ENCODE results near the gene NCOR2. TPM values are rescaled to one million over a fixed set of nuclear protein-coding genes. Genes with fewer than 3 reads are reported as not detected.

The NCOR2 gene
- total RNA-seq, 3 donors from 2014 or later (not counting 1 experiment from before 2014, with no cell fraction given) = 109 to 126 (median 125) TPM

DNA sequence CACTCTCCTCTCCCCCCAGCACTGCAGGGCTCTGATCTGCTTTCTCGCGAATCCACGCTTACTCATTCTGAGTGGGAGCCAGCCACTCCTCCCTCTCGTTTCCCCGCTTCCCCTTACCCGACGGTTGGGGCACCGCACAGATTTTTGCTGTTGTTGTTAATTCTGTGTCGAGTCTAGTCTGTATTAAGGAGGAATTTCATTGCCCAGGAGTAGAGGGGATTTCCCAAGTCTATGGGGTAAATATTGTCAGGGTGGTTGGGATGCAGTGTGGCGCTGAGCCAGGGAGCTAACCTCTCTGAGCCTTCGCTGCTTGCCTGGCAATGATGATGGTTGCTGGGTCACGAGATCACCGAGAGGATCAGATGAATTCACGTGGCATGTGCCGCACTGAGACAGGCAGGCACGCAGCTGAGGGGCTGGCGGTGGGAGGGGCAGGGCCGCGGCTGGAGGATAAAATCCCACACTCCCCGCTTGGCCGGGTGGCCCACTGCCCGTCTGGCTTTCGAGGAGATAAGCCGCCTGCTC, 18.5 kb downstream of the NCOR2 start:
- no peaks in the 10 kb centered on the region for H3K27me3 Mint-ChIP-seq (ENCODE audit: low read depth in 2 of 2)
- H3K27ac Mint-ChIP-seq = peak overlapping the region in 1 of 2 donors; percentile 21
- no peak for DNase-seq

GRCh38 chr12:124547626-124548025, 19.8 kb downstream of the NCOR2 start:
- peaks cover 68% of the 10 kb centered on the region for H3K4me1 ChIP-seq (ENCODE audit: control insufficient read depth, insufficient read depth, low read length)
- no peak overlapping the region for H3K27ac ChIP-seq (ENCODE audit: low read length)
- no peaks in the 10 kb centered on the region for H3K36me3 ChIP-seq (ENCODE audit: control insufficient read depth, insufficient read depth, low read length)
- 97% methylated on average over 3 of the region's 3 CpGs for WGBS (ENCODE audit: insufficient coverage)
- intact Hi-C loops (cut with micrococcal nuclease) = no loop called here
- H3K4me3 ChIP-seq (ENCODE audit: low read length) = no peak overlapping the region
- H3K27ac Mint-ChIP-seq = no peak overlapping the region
- TF ChIP-seq CTCF (IDR thresholded peaks at IDR 0.05) = no peak
- H3K9me3 Mint-ChIP-seq = no peaks in the 10 kb centered on the region
- no peaks in the 10 kb centered on the region for H3K36me3 Mint-ChIP-seq
- H3K9me3 ChIP-seq (ENCODE audit: control insufficient read depth, insufficient read depth, low read length) = no peaks in the 10 kb centered on the region
- no peaks in the 10 kb centered on the region for H3K27me3 ChIP-seq (ENCODE audit: control insufficient read depth, insufficient read depth, low read length)
- ATAC-seq (no peak), DNase-seq (no peak)
- H3K4me1 Mint-ChIP-seq = peaks cover 35 to 59% of the 10 kb centered on the region in 2 donors
- H3K4me3 Mint-ChIP-seq = no peak overlapping the region
- no peaks in the 10 kb centered on the region for H3K27me3 Mint-ChIP-seq (ENCODE audit: low read depth in 2 of 2)

More for the DNA sequence above, 18.5 kb downstream of the NCOR2 start:
- Histone ChIP-seq H3K36me3 (ENCODE audit: control insufficient read depth, insufficient read depth, low read length) (no peaks in the 10 kb centered on the region), H3K27me3 (ENCODE audit: control insufficient read depth, insufficient read depth, low read length) (no peaks in the 10 kb centered on the region), H3K4me3 (ENCODE audit: low read length) (no peak overlapping the region), H3K9me3 (ENCODE audit: control insufficient read depth, insufficient read depth, low read length) (no peaks in the 10 kb centered on the region), H3K4me1 (ENCODE audit: control insufficient read depth, insufficient read depth, low read length) (peaks cover 61% of the 10 kb centered on the region), H3K27ac (ENCODE audit: low read length) (no peak overlapping the region)
- intact Hi-C loops (cut with micrococcal nuclease) = no loop called here
- Mint-ChIP-seq H3K4me1 (peaks cover 35 to 63% of the 10 kb centered on the region in 2 donors), H3K4me3 (no peak overlapping the region), H3K9me3 (no peaks in the 10 kb centered on the region), H3K36me3 (no peaks in the 10 kb centered on the region)
- TF ChIP-seq CTCF (IDR thresholded peaks at IDR 0.05) = no peak
- WGBS (ENCODE audit: insufficient coverage) = 76% methylated on average over 24 of the region's 24 CpGs
- no peak for ATAC-seq

DNA sequence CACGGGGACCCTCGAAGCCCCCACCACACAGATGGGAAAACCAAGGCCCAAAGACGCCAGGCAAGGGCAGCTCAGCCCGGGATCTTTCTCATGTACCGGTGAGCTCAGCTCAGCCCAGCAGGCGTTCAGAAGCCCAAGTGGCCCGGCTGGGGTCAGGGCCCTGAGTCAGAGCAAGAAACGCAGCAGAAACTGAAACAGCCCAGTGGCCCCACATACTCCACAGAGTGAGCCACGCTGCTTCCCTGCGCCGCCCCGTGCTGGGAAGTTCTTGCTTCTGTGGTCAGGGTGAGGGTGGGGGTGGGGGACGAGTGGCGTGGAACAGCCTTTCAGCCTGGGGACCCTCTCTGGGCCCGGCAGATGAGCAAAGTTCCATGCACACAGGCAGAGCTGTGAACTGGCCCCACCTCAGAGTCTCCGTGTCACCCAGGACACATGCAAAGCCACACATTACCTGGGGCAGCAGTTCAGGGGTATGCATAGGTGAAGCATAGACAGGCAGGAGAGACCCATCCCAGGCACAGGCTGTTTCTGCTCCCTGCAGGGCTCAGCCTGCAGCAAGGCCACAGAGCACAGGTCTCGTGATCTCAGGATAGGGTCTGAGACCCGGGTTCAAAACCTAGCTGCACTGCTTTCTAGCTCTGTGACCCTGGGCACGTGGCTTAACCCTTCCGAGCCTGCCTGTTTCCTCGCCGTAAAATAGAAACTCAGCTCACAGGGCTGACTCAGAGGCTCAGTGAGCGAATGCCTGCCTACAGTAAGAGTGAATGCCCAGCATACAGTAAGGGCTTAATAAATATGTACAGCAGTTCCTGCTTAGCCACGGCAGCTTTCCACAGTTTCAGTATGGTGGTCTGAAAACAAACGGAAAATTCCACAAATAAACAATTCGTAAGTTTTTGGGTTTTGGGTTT, 21.6 kb downstream of the NCOR2 start:
- no peaks in the 10 kb centered on the region for H3K36me3 ChIP-seq (ENCODE audit: control insufficient read depth, insufficient read depth, low read length)
- Mint-ChIP-seq H3K4me1 (peaks cover 19 to 46% of the 10 kb centered on the region in 2 donors), H3K4me3 (no peak overlapping the region), H3K27ac (peak overlapping the region in 1 of 2 donors; percentile 70), H3K27me3 (ENCODE audit: low read depth in 2 of 2) (no peaks in the 10 kb centered on the region), H3K9me3 (no peaks in the 10 kb centered on the region), H3K36me3 (no peaks in the 10 kb centered on the region)
- WGBS (ENCODE audit: insufficient coverage) = 38% methylated on average over 25 of the region's 26 CpGs
- no peaks in the 10 kb centered on the region for H3K27me3 ChIP-seq (ENCODE audit: control insufficient read depth, insufficient read depth, low read length)
- no peak overlapping the region for H3K4me3 ChIP-seq (ENCODE audit: low read length)
- peak; percentile 70 to 73 (median 72) for ATAC-seq
- H3K4me1 ChIP-seq (ENCODE audit: control insufficient read depth, insufficient read depth, low read length) = peaks cover 64% of the 10 kb centered on the region
- TF ChIP-seq CTCF (IDR thresholded peaks at IDR 0.05) = no peak
- H3K27ac ChIP-seq (ENCODE audit: low read length) = no peak overlapping the region
- intact Hi-C loops (cut with micrococcal nuclease) = no loop called here
- no peaks in the 10 kb centered on the region for H3K9me3 ChIP-seq (ENCODE audit: control insufficient read depth, insufficient read depth, low read length)
- DNase-seq = peak in 1 of 2 donors; percentile 43
